GM12891 (cell line): ENCODE measurements around the gene ARHGAP40.

Source experiments
- PAX5 ChIP-seq: IDR thresholded peaks from 2 replicates; pipeline ENCODE4 v1.6.1; 2011; ENCODE audit warnings: low read length, moderate library complexity, mild to moderate bottlenecking; ENCODE audit not compliant: insufficient read depth, severe bottlenecking
- POLR2A ChIP-seq: IDR thresholded peaks from 2 replicates; pipeline ENCODE4 v1.6.1; 2011; ENCODE audit warnings: low read depth, low read length, control low read depth
- POLR2AphosphoS5 ChIP-seq: IDR thresholded peaks from 2 replicates; pipeline ENCODE4 v1.6.1; 2011; ENCODE audit warnings: low read depth, low read length, control low read depth
- POU2F2 ChIP-seq: IDR thresholded peaks from 2 replicates; pipeline ENCODE4 v1.6.1; 2011; ENCODE audit warnings: low read depth, mild to moderate bottlenecking, control low read depth, low read length, moderate library complexity
- SPI1 ChIP-seq: IDR thresholded peaks from 2 replicates; pipeline ENCODE4 v1.6.1; 2011; ENCODE audit warnings: low read depth, low read length, control low read depth

DNA sequence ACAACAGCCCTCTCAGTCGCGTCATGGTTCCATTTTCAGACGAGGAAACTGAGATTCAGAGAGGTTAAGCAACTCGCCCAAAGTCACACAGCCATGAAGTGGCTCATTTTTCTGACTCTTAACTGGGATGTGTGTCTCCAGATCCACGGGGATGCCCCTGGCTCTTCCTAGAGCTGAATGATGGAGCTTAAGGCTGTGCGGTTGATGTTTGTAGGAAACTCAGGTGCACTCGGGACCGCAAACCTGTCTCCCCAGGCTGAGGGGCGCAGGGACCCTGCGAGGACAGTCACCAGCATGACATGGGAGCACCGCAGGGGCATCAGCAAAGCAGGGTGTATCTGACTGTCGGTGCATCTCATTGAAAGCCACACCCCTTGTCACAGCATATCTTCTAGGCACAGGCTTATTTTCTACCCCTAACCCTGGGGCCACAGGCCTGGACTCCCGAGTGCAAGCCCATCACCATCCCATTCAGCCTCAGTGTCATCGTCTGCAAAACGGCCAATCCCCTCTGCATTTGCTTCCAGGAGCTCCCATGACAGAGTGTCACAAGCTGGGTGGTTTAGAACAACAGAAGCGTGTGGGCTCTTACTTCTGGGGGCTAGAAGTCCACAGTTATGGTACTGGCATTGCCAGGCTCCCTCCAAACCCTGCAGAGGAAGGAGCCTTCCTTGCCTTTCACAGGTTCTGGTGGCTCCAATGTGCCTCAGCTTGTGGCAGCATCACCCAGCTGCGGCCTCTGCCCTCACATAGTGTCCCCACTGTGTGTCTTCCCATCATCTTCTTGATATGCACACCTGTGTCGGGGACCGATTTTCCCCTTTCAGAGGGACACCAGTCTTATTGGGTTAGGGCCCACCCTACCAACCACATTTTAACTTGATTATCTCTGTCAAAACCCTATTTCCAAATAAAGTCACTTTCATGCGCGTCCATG lies 9.9 kb upstream of the ARHGAP40 start:
- no peak for TF ChIP-seq PAX5
- no peak for TF ChIP-seq POLR2A
- TF ChIP-seq POLR2AphosphoS5 = no peak
- TF ChIP-seq SPI1 = no peak
- no peak for TF ChIP-seq POU2F2
